Endodermal cell (in vitro differentiated cells): ENCODE results near the gene ACTC1. TPM values are rescaled to one million over a fixed set of nuclear protein-coding genes. Genes with fewer than 3 reads are reported as not detected.
"Not testable (repeated sequence)": the region's sequence is repeated elsewhere in the genome, so short reads cannot be mapped to it uniquely, and the experiment has no call there.

Source experiments
- DNase-seq: peaks from one replicate; pipeline ENCODE4 v3.0.0-alpha.2; 2017
- H3K27ac ChIP-seq: 2 replicates; pipeline ENCODE4 v1.5.1; 2013; ENCODE audit warnings: mild to moderate bottlenecking, low read depth, low read length, moderate library complexity
- H3K27me3 ChIP-seq: 2 replicates; pipeline ENCODE4 v1.6.1; 2013; ENCODE audit warnings: mild to moderate bottlenecking, low read length, moderate library complexity; ENCODE audit not compliant: insufficient read depth, control insufficient read depth, poor library complexity, severe bottlenecking
- H3K36me3 ChIP-seq: 2 replicates; pipeline ENCODE4 v1.7.0; 2013; ENCODE audit warnings: mild to moderate bottlenecking, low read length, moderate library complexity; ENCODE audit not compliant: control insufficient read depth, insufficient read depth
- H3K4me1 ChIP-seq: one replicate; pipeline ENCODE4 v1.7.0; 2013; ENCODE audit warnings: low read length; ENCODE audit not compliant: control insufficient read depth, insufficient read depth
- H3K4me3 ChIP-seq: 2 replicates; pipeline ENCODE4 v1.5.1; 2013; ENCODE audit warnings: mild to moderate bottlenecking, low read length, moderate library complexity
- H3K9ac ChIP-seq: 2 replicates; pipeline ENCODE4 v1.6.1; 2013; ENCODE audit warnings: mild to moderate bottlenecking, low read length, moderate library complexity; ENCODE audit not compliant: poor library complexity, severe bottlenecking; ENCODE audit errors: extremely low read depth
- H3K9me3 ChIP-seq: 2 replicates; pipeline ENCODE4 v1.6.1; 2013; ENCODE audit warnings: mild to moderate bottlenecking, low read length, moderate library complexity; ENCODE audit not compliant: control insufficient read depth
- H3K27ac Mint-ChIP-seq: 2 replicates; pipeline ENCODE4 v1.8.0; 2020; ENCODE audit warnings: mixed read lengths
- H3K27me3 Mint-ChIP-seq: 2 replicates; pipeline ENCODE4 v1.8.0; 2021; ENCODE audit warnings: mild to moderate bottlenecking, mixed read lengths; ENCODE audit not compliant: insufficient read depth
- H3K36me3 Mint-ChIP-seq: 2 replicates; pipeline ENCODE4 v1.8.0; 2020; ENCODE audit warnings: low read depth, mixed read lengths
- H3K4me1 Mint-ChIP-seq: 2 replicates; pipeline ENCODE4 v1.8.0; 2020; ENCODE audit warnings: mixed read lengths
- H3K4me3 Mint-ChIP-seq: 2 replicates; pipeline ENCODE4 v1.8.0; 2020; ENCODE audit warnings: mild to moderate bottlenecking, moderate library complexity, mixed read lengths
- H3K9me3 Mint-ChIP-seq: 2 replicates; pipeline ENCODE4 v1.8.0; 2020; ENCODE audit warnings: mild to moderate bottlenecking, mixed read lengths
- CTCF ChIP-seq: fragments of 200-600 bp; sonication (generic); conservative IDR thresholded peaks from 2 replicates; pipeline ENCODE4 v1.5.0; 2021; ENCODE audit warnings: antibody characterized with exemption, mild to moderate bottlenecking
- WGBS, 2 experiments: methylation state at CpG; one replicate each; pipeline versions ENCODE4 v1.1.5 to v1.1.7; 2013; ENCODE audit warnings: missing lambda C conversion rate in 2 of 2, mixed read lengths in 1 of 2; ENCODE audit not compliant: insufficient coverage in 1 of 2, insufficient read length in 1 of 2; 5-methylcytosine and 5-hydroxymethylcytosine counted together
- total RNA-seq, 2 donors: library from RNA; stranded (reverse); fragmentation: NEBNext Ultra II Directional in 1 of 2; extraction: Animal tissue kit (Norgen Biotek cat#: 25700) in 1 of 2; gene quantifications; 2 replicates in 1 of 2; 3 replicates in 1 of 2; pipeline ENCODE4 v1.2.1, GENCODE V29; 2021

Gene ACTC1
- total RNA-seq, 2 donors from 2014 or later, result 42.5 to 58.2 TPM

GRCh38 chr15:34810443-34811129 is 15.2 kb upstream of the ACTC1 start:
- WGBS, 2 experiments, result 88 to 96% methylated on average over 3 to 5 of the region's 5 CpGs
- Mint-ChIP-seq H3K27me3 (no peaks in the 10 kb centered on the region), H3K4me1 (peaks cover 12% of the 10 kb centered on the region), H3K36me3 (no peaks in the 10 kb centered on the region), H3K27ac (peak overlapping the region; percentile 70), H3K4me3 (no peak overlapping the region), H3K9me3 (peaks cover 15% of the 10 kb centered on the region)
- H3K9ac ChIP-seq, result no peak overlapping the region
- no peaks in the 10 kb centered on the region for H3K4me1 ChIP-seq
- no peaks in the 10 kb centered on the region for H3K27me3 ChIP-seq
- peaks cover 5% of the 10 kb centered on the region for H3K9me3 ChIP-seq
- H3K4me3 ChIP-seq, result no peak overlapping the region
- no peaks in the 10 kb centered on the region for H3K36me3 ChIP-seq
- no peak overlapping the region for H3K27ac ChIP-seq
- no peak for DNase-seq
- no peak for TF ChIP-seq CTCF

- no peak for TF ChIP-seq CTCF
- Mint-ChIP-seq H3K27me3 (no peaks in the 10 kb centered on the region), H3K36me3 (no peaks in the 10 kb centered on the region), H3K27ac (no peak overlapping the region), H3K4me3 (no peak overlapping the region), H3K9me3 (peaks cover 15% of the 10 kb centered on the region), H3K4me1 (peaks cover 12% of the 10 kb centered on the region)
- Histone ChIP-seq H3K4me3 (no peak overlapping the region), H3K27me3 (no peaks in the 10 kb centered on the region), H3K9me3 (peaks cover 5% of the 10 kb centered on the region), H3K36me3 (no peaks in the 10 kb centered on the region), H3K27ac (no peak overlapping the region), H3K9ac (no peak overlapping the region), H3K4me1 (no peaks in the 10 kb centered on the region)
- WGBS, 2 experiments, result 92% methylated on average over 2 to 3 of the region's 3 CpGs
- DNase-seq, result no peak
These were observed 13.8 kb upstream of the ACTC1 start for GRCh38 chr15:34809186-34809585.

GRCh38 chr15:34808016-34808415 is 12.7 kb upstream of the ACTC1 start:
- H3K27ac ChIP-seq, result no peak overlapping the region
- no peak overlapping the region for H3K4me3 Mint-ChIP-seq
- H3K9me3 Mint-ChIP-seq, result peaks cover 15% of the 10 kb centered on the region

GRCh38 chr15:34807241-34807640 is 11.9 kb upstream of the ACTC1 start:
- not testable (repeated sequence) for H3K27me3 ChIP-seq, H3K4me3 ChIP-seq, H3K9me3 ChIP-seq, H3K4me3 Mint-ChIP-seq, H3K27me3 Mint-ChIP-seq, H3K9ac ChIP-seq, DNase-seq, H3K4me1 ChIP-seq, H3K4me1 Mint-ChIP-seq, H3K27ac Mint-ChIP-seq, H3K36me3 ChIP-seq, H3K36me3 Mint-ChIP-seq, H3K27ac ChIP-seq
- WGBS, 2 experiments, result 92% methylated on average over 5 to 7 of the region's 8 CpGs
- peaks cover 15% of the 10 kb centered on the region for H3K9me3 Mint-ChIP-seq

More at GRCh38 chr15:34808016-34808415, 12.7 kb upstream of the ACTC1 start:
- Histone ChIP-seq H3K4me1 (no peaks in the 10 kb centered on the region), H3K27me3 (no peaks in the 10 kb centered on the region), H3K9ac (no peak overlapping the region), H3K36me3 (no peaks in the 10 kb centered on the region), H3K4me3 (no peak overlapping the region), H3K9me3 (peaks cover 5% of the 10 kb centered on the region)
- TF ChIP-seq CTCF, result no peak
- H3K27ac Mint-ChIP-seq, result no peak overlapping the region
- H3K36me3 Mint-ChIP-seq, result no peaks in the 10 kb centered on the region
- H3K27me3 Mint-ChIP-seq, result no peaks in the 10 kb centered on the region
- 92 to 100% methylated on average over 1 to 3 of the region's 3 CpGs for WGBS, 2 experiments
- DNase-seq, result no peak
- H3K4me1 Mint-ChIP-seq, result peaks cover 8% of the 10 kb centered on the region
